Chondrocyte (in vitro differentiated cells): ENCODE measurements around the gene ERI2. TPM values are rescaled to one million over a fixed set of nuclear protein-coding genes. Genes with fewer than 3 reads are reported as not detected.
A peak's percentile ranks its signal among the peaks of the same experiment; 100 is the strongest.

Source experiments
- DNase-seq: peaks from one replicate; pipeline ENCODE4 v3.0.0; 2021; ENCODE audit warnings: mixed read lengths, low spot score
- H3K27ac Mint-ChIP-seq: one replicate; pipeline ENCODE4 v1.8.0; 2021; ENCODE audit warnings: mild to moderate bottlenecking, moderate library complexity, mixed read lengths; ENCODE audit not compliant: unreplicated experiment
- H3K27me3 Mint-ChIP-seq: 2 replicates; pipeline ENCODE4 v1.8.0; 2021; ENCODE audit warnings: low read depth, mixed read lengths
- H3K36me3 Mint-ChIP-seq: 2 replicates; pipeline ENCODE4 v1.8.0; 2021; ENCODE audit warnings: low read depth, mixed read lengths
- H3K4me1 Mint-ChIP-seq: 2 replicates; pipeline ENCODE4 v1.8.0; 2021; ENCODE audit warnings: low read depth, mild to moderate bottlenecking, mixed read lengths
- H3K4me3 Mint-ChIP-seq: one replicate; pipeline ENCODE4 v1.8.0; 2021; ENCODE audit warnings: mild to moderate bottlenecking, moderate library complexity, mixed read lengths; ENCODE audit not compliant: unreplicated experiment
- H3K9me3 Mint-ChIP-seq: 2 replicates; pipeline ENCODE4 v1.8.0; 2021; ENCODE audit warnings: low read depth, mixed read lengths
- long read RNA-seq: library from polyadenylated mRNA; stranded (forward); transcript quantifications from one replicate; pipeline ENCODE4 v2.0.0, GENCODE V29; 2021
- total RNA-seq: library from RNA; stranded (reverse); gene quantifications from 3 replicates; pipeline ENCODE4 v1.2.1, GENCODE V29; 2021
- TF ChIP-seq, protein P1 (sequence below): fragments of 200-600 bp; sonication (generic); IDR thresholded peaks from 2 replicates; pipeline ENCODE4 v1.5.0; 2021; ENCODE audit warnings: antibody characterized with exemption, mild to moderate bottlenecking, moderate library complexity

Gene ERI2, protein sequence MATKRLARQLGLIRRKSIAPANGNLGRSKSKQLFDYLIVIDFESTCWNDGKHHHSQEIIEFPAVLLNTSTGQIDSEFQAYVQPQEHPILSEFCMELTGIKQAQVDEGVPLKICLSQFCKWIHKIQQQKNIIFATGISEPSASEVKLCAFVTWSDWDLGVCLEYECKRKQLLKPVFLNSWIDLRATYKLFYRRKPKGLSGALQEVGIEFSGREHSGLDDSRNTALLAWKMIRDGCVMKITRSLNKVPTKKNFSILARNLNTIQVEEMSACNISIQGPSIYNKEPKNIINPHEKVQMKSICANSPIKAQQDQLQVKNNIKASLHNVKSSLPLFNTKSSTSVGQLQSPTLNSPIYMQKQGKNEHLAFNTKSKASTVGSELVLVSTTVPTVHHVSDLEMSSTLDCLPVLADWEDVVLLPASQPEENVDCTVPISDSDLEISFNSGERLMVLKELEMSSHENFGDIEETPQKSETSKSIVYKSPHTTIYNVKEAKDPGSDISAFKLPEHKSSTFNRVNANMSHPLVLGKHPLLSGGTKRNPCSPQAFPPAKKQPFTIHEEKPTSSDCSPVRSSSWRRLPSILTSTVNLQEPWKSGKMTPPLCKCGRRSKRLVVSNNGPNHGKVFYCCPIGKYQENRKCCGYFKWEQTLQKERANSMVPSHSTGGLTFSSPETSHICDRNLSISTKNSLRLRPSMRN
- total RNA-seq = 11.5 to 17.7 TPM (median 13.3 TPM) in 3 replicates
- long read RNA-seq, partial matches to known transcripts = 4 of 21 reads
- long read RNA-seq, other reads (novel, unspliced or antisense) = 15 of 21 reads

DNA sequence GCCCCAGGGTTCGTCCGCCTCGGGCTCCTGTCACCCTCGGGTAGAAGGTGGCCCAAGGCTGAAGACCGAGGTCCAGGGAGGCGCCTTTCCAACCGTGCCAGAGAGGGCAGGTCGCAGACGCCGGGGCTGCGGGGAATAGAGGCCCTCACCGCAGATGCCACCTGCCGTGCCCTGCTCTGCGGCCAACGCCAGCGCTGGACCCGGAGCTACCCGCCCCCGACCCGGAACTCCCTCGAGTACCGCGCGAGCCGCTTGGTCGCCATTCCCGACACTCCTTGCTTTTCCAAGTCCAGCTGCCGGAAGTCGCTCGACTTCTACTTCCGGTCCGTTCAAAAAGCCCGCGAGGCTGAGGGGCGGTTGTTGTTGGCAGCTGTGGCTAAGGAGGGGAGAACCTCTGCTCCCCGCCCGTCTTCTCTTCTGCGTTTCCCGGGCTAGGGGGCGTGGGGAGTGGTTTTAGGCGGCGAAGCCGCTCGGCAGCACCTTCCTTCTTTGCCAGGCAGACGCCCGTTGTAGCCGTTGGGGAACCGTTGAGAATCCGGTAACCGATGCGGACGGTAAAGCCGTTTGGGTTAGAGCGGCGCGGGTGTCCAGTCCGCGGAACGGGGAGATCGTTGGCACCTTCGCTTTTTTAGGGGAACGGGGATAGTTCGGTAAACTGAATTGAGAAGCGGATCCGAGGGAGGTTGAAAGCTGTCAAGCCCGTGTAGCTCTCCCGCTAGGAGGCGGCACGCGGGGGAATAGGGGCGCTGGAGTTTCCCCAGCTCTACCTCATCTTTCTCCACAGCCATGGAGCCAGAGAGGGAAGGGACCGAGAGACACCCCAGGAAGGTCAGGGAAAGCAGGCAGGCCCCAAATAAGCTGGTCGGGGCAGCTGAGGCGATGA is at the start of gene ERI2, which contains the start of gene REXO5:
TSS of gene ERI2 (minus strand) at position 305 of the 883 bp plus-strand sequence. CDS start at position 263, 42 bp downstream.
TSS of gene REXO5 (plus strand) at position 360 of the 883 bp plus-strand sequence. CDS start at position 787, 427 bp downstream.
- H3K36me3 Mint-ChIP-seq = no peaks in the 10 kb centered on the region
- H3K4me1 Mint-ChIP-seq = peaks cover 12% of the 10 kb centered on the region
- no peaks in the 10 kb centered on the region for H3K9me3 Mint-ChIP-seq
- no peaks in the 10 kb centered on the region for H3K27me3 Mint-ChIP-seq
- TF ChIP-seq, protein P1, sequence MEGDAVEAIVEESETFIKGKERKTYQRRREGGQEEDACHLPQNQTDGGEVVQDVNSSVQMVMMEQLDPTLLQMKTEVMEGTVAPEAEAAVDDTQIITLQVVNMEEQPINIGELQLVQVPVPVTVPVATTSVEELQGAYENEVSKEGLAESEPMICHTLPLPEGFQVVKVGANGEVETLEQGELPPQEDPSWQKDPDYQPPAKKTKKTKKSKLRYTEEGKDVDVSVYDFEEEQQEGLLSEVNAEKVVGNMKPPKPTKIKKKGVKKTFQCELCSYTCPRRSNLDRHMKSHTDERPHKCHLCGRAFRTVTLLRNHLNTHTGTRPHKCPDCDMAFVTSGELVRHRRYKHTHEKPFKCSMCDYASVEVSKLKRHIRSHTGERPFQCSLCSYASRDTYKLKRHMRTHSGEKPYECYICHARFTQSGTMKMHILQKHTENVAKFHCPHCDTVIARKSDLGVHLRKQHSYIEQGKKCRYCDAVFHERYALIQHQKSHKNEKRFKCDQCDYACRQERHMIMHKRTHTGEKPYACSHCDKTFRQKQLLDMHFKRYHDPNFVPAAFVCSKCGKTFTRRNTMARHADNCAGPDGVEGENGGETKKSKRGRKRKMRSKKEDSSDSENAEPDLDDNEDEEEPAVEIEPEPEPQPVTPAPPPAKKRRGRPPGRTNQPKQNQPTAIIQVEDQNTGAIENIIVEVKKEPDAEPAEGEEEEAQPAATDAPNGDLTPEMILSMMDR = peak; percentile 79
- H3K27ac Mint-ChIP-seq = peak within 1 kb of the TSS; percentile 97
- peak within 1 kb of the TSS; percentile 97 for H3K4me3 Mint-ChIP-seq
- DNase-seq = peak; percentile 97

- H3K36me3 Mint-ChIP-seq = peaks cover 28% of the 10 kb centered on the region
- H3K4me3 Mint-ChIP-seq = no peak overlapping the region
- H3K27me3 Mint-ChIP-seq = no peaks in the 10 kb centered on the region
- no peaks in the 10 kb centered on the region for H3K9me3 Mint-ChIP-seq
- DNase-seq = no peak
- no peak overlapping the region for H3K27ac Mint-ChIP-seq
- peaks cover 67% of the 10 kb centered on the region for H3K4me1 Mint-ChIP-seq
- TF ChIP-seq, protein P1 = no peak
Observed at GRCh38 chr16:20854963-20855362, 48.7 kb upstream of the ERI2 start.

DNA sequence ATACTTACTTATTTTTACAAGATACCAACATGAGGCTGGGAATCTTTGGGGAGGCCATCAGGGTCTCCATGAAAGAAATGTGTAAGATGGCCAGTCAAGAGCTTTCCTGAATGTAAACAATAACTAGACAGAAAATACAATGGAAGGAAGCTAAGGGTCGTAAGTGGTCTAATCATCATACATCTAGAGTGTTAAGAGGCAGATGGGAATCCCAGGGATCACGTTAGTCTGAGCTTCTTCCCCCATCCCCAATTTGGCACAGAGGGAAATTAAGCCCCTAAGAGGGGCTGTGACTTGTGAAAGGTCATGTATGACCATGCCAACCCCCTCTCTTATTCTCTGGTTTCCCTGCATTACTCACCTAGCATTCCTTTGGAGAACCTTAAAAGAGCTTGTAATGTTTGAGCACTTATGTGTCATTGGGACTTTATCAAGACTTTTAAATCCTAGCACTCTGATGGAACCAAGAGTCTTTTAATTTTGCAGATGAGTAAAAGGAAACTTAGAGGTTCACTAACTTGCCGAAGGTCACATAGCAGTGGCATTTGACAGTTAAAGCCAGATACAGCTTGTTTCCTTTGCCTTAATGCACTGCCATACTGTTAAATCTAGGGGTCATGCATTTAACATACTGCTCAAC is 47.8 kb upstream of the ERI2 start:
- H3K9me3 Mint-ChIP-seq = no peaks in the 10 kb centered on the region
- TF ChIP-seq, protein P1 = no peak
- no peaks in the 10 kb centered on the region for H3K27me3 Mint-ChIP-seq
- H3K27ac Mint-ChIP-seq = peak overlapping the region; percentile 50
- no peak for DNase-seq
- no peak overlapping the region for H3K4me3 Mint-ChIP-seq
- peaks cover 23% of the 10 kb centered on the region for H3K36me3 Mint-ChIP-seq
- H3K4me1 Mint-ChIP-seq = peaks cover 65% of the 10 kb centered on the region

DNA sequence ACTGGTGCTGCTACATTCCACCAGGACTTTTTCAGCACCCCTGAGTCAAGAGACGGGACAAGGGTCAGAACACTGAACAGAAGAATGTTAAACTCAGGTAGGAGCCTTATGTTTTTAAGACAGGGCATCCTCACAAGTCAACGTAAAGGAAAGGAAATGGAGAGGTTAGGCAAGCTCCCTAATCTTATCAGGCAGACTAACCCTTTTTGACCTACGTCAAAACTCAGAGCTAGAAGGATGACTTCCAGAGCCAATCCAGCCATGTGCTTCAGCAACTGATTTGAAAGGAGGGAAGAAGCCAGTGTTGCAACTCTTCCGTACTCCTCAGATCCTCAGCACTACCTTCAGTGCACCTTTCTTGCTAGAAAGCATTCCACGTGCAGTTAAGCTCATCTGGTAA is 46.9 kb upstream of the ERI2 start:
- Mint-ChIP-seq H3K9me3 (no peaks in the 10 kb centered on the region), H3K4me1 (peaks cover 62% of the 10 kb centered on the region), H3K27me3 (no peaks in the 10 kb centered on the region), H3K4me3 (no peak overlapping the region), H3K27ac (peak overlapping the region; percentile 79), H3K36me3 (peaks cover 21% of the 10 kb centered on the region)
- no peak for DNase-seq
- TF ChIP-seq, protein P1 = no peak
